ENCODE measurements around the gene APP. TPM values are rescaled to one million over a fixed set of nuclear protein-coding genes. Genes with fewer than 3 reads are reported as not detected.

APP gene
- total RNA-seq, 2 donors from 2014 or later: 460 to 557 TPM

GRCh38 chr21:26055841-26056264, 114.7 kb downstream of the APP start:
- H3K27me3 ChIP-seq (ENCODE audit: control insufficient read depth, insufficient read depth, low read length, poor library complexity, severe bottlenecking): no peaks in the 10 kb centered on the region
- peaks cover 3% of the 10 kb centered on the region for H3K4me1 ChIP-seq (ENCODE audit: control insufficient read depth, insufficient read depth, low read length)
- H3K4me3 ChIP-seq (ENCODE audit: low read length): no peak overlapping the region
- H3K9me3 Mint-ChIP-seq: no peaks in the 10 kb centered on the region
- H3K27ac ChIP-seq (ENCODE audit: low read depth, low read length): no peak overlapping the region
- H3K4me3 Mint-ChIP-seq: no peak overlapping the region
- peaks cover 28% of the 10 kb centered on the region for H3K36me3 ChIP-seq (ENCODE audit: control insufficient read depth, insufficient read depth, low read length)
- no peaks in the 10 kb centered on the region for H3K9me3 ChIP-seq (ENCODE audit: control insufficient read depth, low read length)
- H3K4me1 Mint-ChIP-seq: peaks cover 29% of the 10 kb centered on the region
- 93 to 94% methylated on average over 4 to 5 of the region's 5 CpGs for WGBS, 2 experiments (ENCODE audit: insufficient coverage in 1 of 2, insufficient read length in 1 of 2)
- H3K27ac Mint-ChIP-seq: peak overlapping the region; percentile 24
- peaks cover 26% of the 10 kb centered on the region for H3K36me3 Mint-ChIP-seq (ENCODE audit: low read depth)
- no peak for TF ChIP-seq CTCF (conservative IDR thresholded peaks at IDR 0.05)
- H3K27me3 Mint-ChIP-seq (ENCODE audit: insufficient read depth): no peaks in the 10 kb centered on the region
- no peak overlapping the region for H3K9ac ChIP-seq (ENCODE audit: extremely low read depth, low read length, poor library complexity, severe bottlenecking)
- DNase-seq: no peak

DNA sequence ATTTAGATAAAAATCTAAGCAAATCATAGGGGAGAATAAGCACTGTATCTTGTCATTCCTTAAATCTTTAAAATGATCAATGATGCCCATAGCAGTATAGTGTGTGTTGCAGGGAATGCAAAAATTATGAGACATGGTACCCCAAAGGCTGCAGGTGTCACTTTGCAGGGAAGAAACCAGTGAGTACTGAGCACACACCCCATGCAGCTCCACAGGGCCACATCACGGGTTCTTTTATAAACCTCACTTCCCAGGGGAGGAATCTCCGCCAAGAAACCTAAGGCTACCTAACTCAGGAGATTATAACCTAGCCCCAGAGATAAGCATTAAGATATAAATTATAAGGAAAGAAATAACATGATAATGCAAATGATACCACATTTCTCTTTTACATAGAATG, 115.6 kb downstream of the APP start:
- H3K4me3 Mint-ChIP-seq: no peak overlapping the region
- TF ChIP-seq CTCF (conservative IDR thresholded peaks at IDR 0.05): no peak
- H3K9ac ChIP-seq (ENCODE audit: extremely low read depth, low read length, poor library complexity, severe bottlenecking): no peak overlapping the region
- H3K27ac Mint-ChIP-seq: peak overlapping the region; percentile 27
- no peak for DNase-seq
- peaks cover 34% of the 10 kb centered on the region for H3K36me3 Mint-ChIP-seq (ENCODE audit: low read depth)
- H3K4me1 Mint-ChIP-seq: peaks cover 22% of the 10 kb centered on the region
- H3K27me3 ChIP-seq (ENCODE audit: control insufficient read depth, insufficient read depth, low read length, poor library complexity, severe bottlenecking): no peaks in the 10 kb centered on the region
- no peaks in the 10 kb centered on the region for H3K9me3 Mint-ChIP-seq
- H3K27me3 Mint-ChIP-seq (ENCODE audit: insufficient read depth): no peaks in the 10 kb centered on the region
- H3K4me1 ChIP-seq (ENCODE audit: control insufficient read depth, insufficient read depth, low read length): peaks cover 3% of the 10 kb centered on the region
- H3K9me3 ChIP-seq (ENCODE audit: control insufficient read depth, low read length): no peaks in the 10 kb centered on the region
- H3K36me3 ChIP-seq (ENCODE audit: control insufficient read depth, insufficient read depth, low read length): peaks cover 34% of the 10 kb centered on the region
- no peak overlapping the region for H3K4me3 ChIP-seq (ENCODE audit: low read length)
- no peak overlapping the region for H3K27ac ChIP-seq (ENCODE audit: low read depth, low read length)
- 100% methylated on average over 1 of the region's 2 CpGs; no CpG with 5 or more reads in 1 of the 2 experiments for WGBS, 2 experiments (ENCODE audit: insufficient coverage in 1 of 2, insufficient read length in 1 of 2)

DNA sequence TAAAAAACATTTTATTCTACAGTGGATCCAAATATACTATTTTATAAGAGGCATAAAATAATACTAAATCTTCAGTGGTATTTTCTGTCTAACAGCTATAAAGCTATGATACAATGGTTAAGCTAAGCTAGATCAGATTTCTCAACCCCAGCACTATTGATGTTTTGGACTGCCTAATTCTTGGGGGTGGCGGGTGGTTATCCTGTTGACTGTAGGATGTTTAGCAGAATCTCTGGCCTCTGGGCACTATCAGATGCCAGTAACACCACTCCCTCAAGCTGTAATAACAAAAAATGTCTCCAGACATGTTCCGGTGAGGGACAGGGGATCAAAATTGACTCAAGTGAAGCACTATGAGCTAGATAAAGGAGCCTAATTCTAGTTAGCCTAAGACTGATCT, 118.5 kb downstream of the APP start:
- no peak for TF ChIP-seq CTCF (conservative IDR thresholded peaks at IDR 0.05)
- no peaks in the 10 kb centered on the region for H3K9me3 Mint-ChIP-seq
- no peak for DNase-seq
- peaks cover 63% of the 10 kb centered on the region for H3K36me3 ChIP-seq (ENCODE audit: control insufficient read depth, insufficient read depth, low read length)
- WGBS, 2 experiments (ENCODE audit: insufficient coverage in 1 of 2, insufficient read length in 1 of 2): 91 to 100% methylated on average over 1 to 2 of the region's 2 CpGs
- H3K4me1 Mint-ChIP-seq: peaks cover 21% of the 10 kb centered on the region
- peak overlapping the region; percentile 21 for H3K27ac Mint-ChIP-seq
- H3K4me3 Mint-ChIP-seq: no peak overlapping the region
- H3K36me3 Mint-ChIP-seq (ENCODE audit: low read depth): peaks cover 51% of the 10 kb centered on the region
- H3K27ac ChIP-seq (ENCODE audit: low read depth, low read length): no peak overlapping the region
- no peaks in the 10 kb centered on the region for H3K9me3 ChIP-seq (ENCODE audit: control insufficient read depth, low read length)
- H3K4me1 ChIP-seq (ENCODE audit: control insufficient read depth, insufficient read depth, low read length): peaks cover 3% of the 10 kb centered on the region
- H3K4me3 ChIP-seq (ENCODE audit: low read length): no peak overlapping the region
- no peak overlapping the region for H3K9ac ChIP-seq (ENCODE audit: extremely low read depth, low read length, poor library complexity, severe bottlenecking)
- H3K27me3 Mint-ChIP-seq (ENCODE audit: insufficient read depth): no peaks in the 10 kb centered on the region
- no peaks in the 10 kb centered on the region for H3K27me3 ChIP-seq (ENCODE audit: control insufficient read depth, insufficient read depth, low read length, poor library complexity, severe bottlenecking)

All from endodermal cell (in vitro differentiated cells).